NCI-H460 (cell line): ENCODE results near the gene PSME3IP1. TPM values are rescaled to one million over a fixed set of nuclear protein-coding genes. Genes with fewer than 3 reads are reported as not detected.
A peak's percentile ranks its signal among the peaks of the same experiment; 100 is the strongest.

ENCODE experiments used
- DNase-seq: peaks from one replicate; pipeline ENCODE4 v3.0.0-alpha.2; 2016; ENCODE audit warnings: low read depth; ENCODE audit errors: extremely low read depth
- total RNA-seq: library from RNA; depleted of rRNA; stranded (reverse); fragments of >200 nt; shearing (Covaris generic); gene quantifications from 2 replicates; pipeline ENCODE4 v1.2.3, GENCODE V29; 2014

PSME3IP1 gene
- total RNA-seq, 1 experiment from 2014 or later, result 150 TPM

DNA sequence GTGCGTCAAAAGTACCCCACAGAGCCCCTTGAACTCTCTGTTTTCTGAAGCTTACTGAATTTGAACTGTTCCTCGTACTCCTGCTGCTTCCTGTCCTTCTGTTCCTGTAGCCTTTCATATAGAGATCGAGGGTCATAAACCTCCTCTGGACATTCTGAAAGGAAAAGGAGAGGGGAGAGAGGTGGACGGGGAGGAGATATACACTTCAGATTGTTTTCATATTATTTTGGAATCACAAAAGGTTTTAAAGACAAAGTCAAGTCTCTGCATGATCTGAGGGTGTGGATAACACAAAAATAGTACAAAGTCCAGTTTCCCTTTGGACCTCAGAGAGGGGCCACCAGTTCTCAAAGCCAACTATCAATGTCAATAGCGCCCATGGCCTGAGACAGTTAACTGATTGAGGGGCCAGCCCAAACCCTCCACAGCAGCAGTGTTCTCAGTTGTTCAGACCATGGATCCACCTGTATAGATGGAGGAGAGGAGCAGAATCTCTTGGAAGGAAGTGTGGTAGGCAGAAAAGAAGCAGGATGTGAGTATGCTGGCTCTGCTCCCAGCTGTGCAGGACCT lies 13.0 kb downstream of the PSME3IP1 start:
- DNase-seq, result no peak

DNA sequence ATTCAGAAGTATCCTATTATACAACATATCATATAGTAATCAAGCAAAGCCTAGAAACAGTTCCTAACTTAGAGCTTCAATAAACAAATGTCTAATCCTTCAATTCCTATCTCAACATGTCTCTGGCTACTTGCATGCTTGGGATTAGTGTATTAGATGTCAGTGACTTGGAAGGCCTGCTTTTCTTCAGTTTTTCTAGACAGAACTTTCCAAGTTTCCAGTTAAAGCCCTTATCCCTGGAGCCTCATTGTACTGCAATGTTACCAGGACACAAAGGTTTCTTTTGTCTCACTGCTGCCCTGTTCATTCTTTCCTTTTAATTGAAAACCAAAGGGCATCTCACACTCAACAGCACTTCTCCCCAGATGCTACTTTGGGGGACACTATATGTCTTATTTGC lies 16.5 kb downstream of the PSME3IP1 start:
- DNase-seq, result no peak

DNA sequence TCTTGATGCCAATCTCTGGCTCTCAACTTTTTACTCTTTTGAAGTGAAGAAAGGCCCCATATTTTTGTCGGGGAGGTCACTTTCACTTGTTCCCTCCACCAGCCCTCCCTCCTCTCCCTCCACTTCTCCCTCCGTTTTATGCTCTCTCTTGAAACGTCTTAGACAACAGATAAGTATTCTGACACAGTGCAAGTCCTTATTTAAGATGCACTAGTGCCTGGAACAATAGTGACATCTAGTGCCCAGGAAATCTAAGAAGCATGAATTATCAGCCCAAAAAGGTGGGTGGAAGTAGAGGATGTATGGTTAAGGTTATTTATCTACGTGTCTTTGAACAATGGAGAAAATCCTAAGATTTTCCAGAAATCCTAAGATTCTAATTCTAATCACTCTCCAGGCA lies 17.9 kb downstream of the PSME3IP1 start:
- peak; percentile 62 for DNase-seq

DNA sequence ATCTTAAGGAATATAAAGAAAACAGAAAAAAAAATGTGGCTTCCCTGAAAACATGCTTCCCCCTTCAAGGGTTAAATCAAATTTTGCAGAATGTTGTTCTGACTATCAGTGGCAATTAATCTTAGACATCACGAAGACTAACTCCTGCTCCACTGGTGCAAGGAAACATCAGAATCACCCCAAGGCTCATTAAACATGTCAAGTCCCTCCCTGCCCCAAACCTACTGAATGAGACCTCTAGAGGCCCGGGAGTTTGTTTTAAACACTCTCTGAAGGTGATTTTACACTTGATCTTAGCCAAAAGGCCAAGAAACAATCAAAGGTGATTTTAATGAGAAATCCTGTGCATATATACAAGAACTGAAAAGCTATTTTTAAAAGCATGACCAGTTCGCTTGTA lies 18.3 kb downstream of the PSME3IP1 start:
- no peak for DNase-seq

DNA sequence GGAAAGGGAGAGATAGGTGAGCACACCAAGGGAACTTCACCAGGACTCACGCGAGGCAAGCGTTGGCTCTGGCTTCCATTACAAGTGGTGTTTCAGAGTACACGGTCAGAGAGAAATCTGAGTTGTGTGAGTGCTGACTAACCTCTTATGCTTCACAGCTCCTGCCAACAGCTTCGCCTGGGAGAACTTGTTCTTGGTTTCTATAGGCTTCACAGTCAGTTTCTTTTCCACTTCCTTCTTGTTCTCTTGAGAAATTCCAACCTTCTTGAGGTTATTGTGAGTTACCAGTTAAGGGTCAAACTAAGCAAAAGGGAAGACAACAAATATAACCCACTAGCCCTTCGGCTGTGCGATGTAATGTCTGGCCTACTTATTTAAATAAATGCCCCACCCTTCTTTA lies 18.9 kb downstream of the PSME3IP1 start:
- DNase-seq, result no peak

- no peak for DNase-seq
Measured at GRCh38 chr16:57166451-57166850, 19.4 kb downstream of the PSME3IP1 start.

GRCh38 chr16:57165938-57166337 lies 19.9 kb downstream of the PSME3IP1 start:
- DNase-seq, result no peak

DNA sequence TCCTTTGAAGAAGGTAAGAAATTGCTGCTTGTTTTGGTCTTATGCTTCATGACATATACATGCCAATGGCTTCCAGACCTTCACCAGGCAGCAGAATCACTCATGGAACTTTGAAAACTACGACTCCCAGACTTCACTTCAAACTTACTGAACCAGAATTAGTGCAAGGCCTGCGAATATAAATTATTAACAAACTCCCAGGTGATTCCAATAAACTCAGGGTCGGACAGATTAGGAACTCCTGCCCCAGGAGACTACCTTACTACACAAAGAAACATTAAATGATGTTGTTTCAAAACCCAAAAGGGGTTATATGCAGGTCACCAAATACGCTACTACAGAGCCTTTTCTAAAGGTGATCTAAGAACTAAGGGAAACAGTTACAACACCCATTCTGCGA lies 20.4 kb downstream of the PSME3IP1 start:
- no peak for DNase-seq

DNA sequence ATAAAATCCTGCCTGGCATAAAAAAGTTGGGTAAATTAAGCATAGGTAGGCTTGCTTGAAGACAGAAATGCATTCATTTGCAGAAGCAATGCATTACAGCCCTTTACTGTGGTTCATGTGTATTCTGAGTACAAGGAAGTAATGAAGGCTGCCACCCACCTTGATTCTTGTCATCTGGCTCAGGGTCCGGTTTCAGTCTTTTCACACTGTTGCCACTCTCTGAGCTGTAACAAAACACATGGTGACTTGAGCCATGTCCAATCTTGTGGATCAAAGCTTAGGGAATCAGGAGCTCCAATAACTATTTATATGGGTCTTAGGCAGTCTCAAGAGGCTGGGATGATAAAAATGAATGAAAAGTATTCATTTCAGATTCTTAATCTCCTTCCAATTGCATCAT lies 22.0 kb downstream of the PSME3IP1 start:
- no peak for DNase-seq

- DNase-seq, result no peak
Measured at GRCh38 chr16:57159447-57159846, 26.4 kb downstream of the PSME3IP1 start.

DNA sequence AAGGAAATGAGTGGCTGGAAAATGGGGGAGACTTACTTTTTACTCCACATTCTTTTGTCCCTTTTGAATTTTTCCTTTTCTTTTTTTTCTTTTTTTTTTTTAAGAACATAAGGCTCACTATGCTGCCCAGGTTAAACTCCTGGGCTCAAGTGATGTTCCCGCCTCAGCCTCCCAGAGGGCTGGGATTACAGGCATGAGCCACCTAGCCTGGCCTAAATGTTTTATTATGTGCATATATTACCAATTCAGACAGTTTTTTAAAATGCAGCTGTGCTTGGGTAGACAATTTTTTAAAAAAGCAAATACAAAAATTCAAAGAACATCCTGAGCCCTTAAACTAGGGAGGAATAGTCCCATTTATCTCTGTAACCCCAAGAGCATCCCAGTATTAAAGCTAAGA lies 28.3 kb downstream of the PSME3IP1 start:
- no peak for DNase-seq

DNA sequence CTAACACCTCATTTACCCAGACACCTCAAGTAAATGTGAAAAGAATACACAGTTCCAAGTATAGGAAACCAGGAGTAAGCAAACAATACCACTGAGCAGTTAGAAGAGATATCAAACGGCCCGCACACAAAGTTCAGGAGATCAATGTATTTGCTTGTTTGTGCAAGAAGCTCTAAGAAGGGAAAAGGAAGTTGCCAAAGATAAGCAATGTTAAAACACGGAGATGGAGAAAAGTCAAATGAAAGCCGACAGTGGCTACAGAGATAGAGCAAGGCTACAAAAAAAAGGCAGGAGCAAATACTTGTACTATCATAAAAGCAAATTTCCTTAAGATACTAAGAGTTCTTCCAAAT lies 29.5 kb downstream of the PSME3IP1 start:
- DNase-seq, result no peak

GRCh38 chr16:57155702-57156350 lies 30.0 kb downstream of the PSME3IP1 start:
- DNase-seq, result no peak

DNA sequence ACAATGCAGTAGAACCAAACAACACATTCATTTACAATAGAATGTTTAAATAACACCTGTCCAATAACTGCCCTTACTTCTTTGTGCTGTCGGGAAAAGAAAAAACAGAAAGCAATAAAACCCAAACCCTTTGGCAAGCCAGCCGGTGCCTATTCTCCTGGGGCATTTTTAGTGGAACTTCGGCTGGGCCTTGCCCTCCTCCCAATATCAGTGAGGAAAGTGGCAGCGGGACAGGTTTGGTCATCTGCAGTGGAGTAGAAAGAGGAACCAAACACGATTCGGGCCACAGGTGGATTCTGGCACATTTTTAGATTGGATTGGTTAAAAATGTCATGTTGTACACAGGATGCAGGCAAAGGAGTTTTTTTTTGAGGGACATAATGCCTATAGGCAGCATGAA lies 32.0 kb downstream of the PSME3IP1 start:
- no peak for DNase-seq

- no peak for DNase-seq
Measured at GRCh38 chr16:57152096-57153093, 33.4 kb downstream of the PSME3IP1 start.

- DNase-seq, result no peak
Measured at GRCh38 chr16:57151369-57151768, 34.5 kb downstream of the PSME3IP1 start.

DNA sequence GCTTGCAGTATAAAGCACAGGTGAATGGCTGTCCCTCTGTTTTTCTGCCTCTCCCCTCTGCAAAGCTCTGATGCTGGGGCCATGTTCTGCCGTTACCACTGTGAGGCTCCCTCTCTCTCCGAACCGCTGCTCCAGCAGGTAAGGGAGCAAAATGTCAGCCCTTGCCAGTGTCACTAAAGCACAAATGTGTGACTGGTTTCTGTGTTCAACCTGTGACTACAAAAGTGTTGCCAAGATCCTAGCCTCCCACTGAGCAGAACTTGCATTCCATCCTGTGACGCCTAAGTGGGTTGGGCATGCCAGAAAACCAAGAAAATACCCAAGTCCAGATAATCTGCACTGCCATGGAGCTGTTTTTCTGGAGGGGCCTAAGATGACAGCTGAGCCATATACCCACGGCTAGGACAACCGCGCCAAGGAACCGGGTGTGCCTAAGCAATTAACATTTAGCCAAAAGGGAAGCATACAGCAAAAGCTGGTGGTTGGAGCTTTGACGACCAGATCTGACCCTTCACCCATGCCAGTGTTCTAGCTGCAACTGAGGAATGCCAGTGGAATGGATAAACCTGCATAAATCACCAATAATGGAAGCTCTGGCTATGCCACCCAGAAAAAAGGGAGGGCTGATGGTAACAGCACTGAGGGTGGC lies 35.0 kb downstream of the PSME3IP1 start:
- DNase-seq, result no peak

DNA sequence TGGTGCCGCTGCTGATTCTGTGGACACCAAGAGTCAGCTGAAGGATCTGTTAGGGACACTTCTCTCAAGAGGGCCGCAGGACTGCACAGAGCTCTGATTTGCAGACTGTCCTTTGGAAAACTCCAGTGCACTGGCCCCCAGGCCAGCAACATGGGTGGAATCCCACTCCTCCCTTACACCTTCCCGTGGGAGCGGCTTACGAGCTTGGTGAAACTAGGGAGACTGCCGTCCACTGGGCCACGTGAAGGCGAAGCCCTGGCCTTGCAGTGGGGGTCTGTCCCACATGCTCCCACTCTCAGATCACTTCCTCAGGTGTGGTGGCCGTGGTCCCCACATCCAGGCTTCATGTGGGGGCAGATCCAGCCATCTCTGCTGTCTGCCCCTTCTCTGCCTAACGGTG lies 36.4 kb downstream of the PSME3IP1 start:
- no peak for DNase-seq

DNA sequence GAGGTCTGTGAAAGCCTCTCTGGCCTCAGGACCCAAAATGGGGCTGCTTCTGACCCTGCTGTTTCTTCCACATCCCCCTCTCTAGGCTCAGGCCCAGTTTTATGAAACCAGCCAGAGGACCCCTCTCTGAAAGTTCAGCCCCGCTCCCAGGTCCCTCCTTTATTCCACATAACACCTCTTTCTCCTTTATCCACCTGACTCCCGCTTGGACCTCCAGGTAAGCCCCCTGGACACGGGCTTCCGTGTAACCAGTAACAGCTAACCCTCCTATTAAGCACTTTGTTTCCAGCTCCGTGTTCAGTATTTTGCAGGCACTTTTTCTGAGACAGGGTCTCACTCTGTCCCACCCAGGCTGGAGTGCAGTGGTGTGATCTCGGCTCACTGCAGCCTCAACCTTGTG lies 37.4 kb downstream of the PSME3IP1 start:
- no peak for DNase-seq

DNA sequence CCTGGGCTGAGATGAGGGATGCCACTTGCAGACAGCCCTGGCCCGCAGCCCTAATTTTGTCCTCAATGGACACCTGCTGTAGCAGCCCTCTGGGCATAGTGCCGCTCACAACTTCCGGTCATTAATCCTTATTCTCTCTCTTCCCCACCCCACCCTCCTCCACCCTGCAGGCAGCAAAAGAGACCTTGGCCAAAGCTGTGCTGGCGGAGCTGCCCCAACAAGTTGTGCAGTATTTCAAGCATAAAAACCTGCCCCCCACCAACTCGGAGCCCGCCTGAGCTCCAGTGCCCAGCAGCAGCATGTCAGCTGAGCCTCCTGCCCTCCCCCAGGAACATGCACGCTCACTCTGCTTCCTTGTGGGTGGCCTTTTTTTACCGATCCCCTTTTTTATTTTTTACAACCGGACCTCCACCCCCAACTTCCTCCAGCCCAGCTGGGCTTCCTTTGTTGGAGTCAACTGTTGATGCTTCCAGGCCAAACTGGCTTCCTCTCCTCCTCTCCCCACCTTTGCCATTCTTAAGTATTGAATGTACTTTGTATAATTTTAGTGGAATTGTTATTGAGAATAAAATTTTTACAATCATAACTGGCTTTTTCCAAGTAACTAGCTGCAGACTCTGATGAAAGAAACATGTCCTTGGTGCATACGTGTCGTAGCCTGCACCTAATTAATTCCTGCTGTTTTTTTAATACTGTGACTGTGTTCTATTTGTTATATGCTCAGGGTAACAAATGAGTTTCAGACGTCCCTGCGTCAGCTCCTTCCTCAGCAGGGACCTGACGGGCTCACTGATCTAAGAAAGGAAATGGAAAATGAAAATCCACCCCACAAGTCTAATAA lies 38.2 kb downstream of the PSME3IP1 start:
- no peak for DNase-seq
